HUES6 (cell line): ENCODE data around the gene SPG7.

Experiments
- H3K27ac ChIP-seq: 2 replicates; pipeline ENCODE4 v1.7.0; 2013; ENCODE audit warnings: low read depth, mild to moderate bottlenecking, low read length, inconsistent platforms
- H3K27me3 ChIP-seq: 2 replicates; pipeline ENCODE4 v1.6.1; 2013; ENCODE audit warnings: low read length; ENCODE audit not compliant: control insufficient read depth, insufficient read depth
- H3K36me3 ChIP-seq: 2 replicates; pipeline ENCODE4 v1.6.1; 2013; ENCODE audit warnings: low read length; ENCODE audit not compliant: control insufficient read depth, insufficient read depth
- H3K4me1 ChIP-seq: 2 replicates; pipeline ENCODE4 v1.6.1; 2013; ENCODE audit warnings: low read length; ENCODE audit not compliant: control insufficient read depth, insufficient read depth
- H3K4me3 ChIP-seq: 2 replicates; pipeline ENCODE4 v1.5.1; 2013; ENCODE audit warnings: low read depth, low read length
- H3K9ac ChIP-seq: one replicate; pipeline ENCODE4 v1.6.1; 2013; ENCODE audit warnings: mild to moderate bottlenecking, low read length
- H3K9me3 ChIP-seq: 2 replicates; pipeline ENCODE4 v1.6.1; 2013; ENCODE audit warnings: low read depth, low read length; ENCODE audit not compliant: control insufficient read depth, insufficient read depth

Gene SPG7

GRCh38 chr16:89485701-89486246 lies 22.4 kb upstream of the SPG7 start:
- Histone ChIP-seq H3K27me3 (no peaks in the 10 kb centered on the region), H3K9me3 (no peaks in the 10 kb centered on the region), H3K36me3 (0 out of 2 replicates have a peak, but pooled peaks cover 5% of the 10 kb centered on the region), H3K27ac (no peak overlapping the region), H3K4me1 (peaks cover 56% of the 10 kb centered on the region), H3K4me3 (no peak overlapping the region), H3K9ac (no peak overlapping the region)

- H3K4me3 ChIP-seq = peak overlapping the region; percentile 74
- no peaks in the 10 kb centered on the region for H3K9me3 ChIP-seq
- no peaks in the 10 kb centered on the region for H3K36me3 ChIP-seq
- H3K27me3 ChIP-seq = no peaks in the 10 kb centered on the region
- H3K27ac ChIP-seq = peak overlapping the region; percentile 80
- peaks cover 33% of the 10 kb centered on the region for H3K4me1 ChIP-seq
- H3K9ac ChIP-seq = peak overlapping the region; percentile 83
Observed at GRCh38 chr16:89489040-89489897, 18.9 kb upstream of the SPG7 start.

- Histone ChIP-seq H3K9ac (peak overlapping the region; percentile 79), H3K27me3 (no peaks in the 10 kb centered on the region), H3K4me1 (peaks cover 29% of the 10 kb centered on the region), H3K4me3 (peak overlapping the region; percentile 54), H3K27ac (no peak overlapping the region), H3K9me3 (no peaks in the 10 kb centered on the region), H3K36me3 (no peaks in the 10 kb centered on the region)
Observed at GRCh38 chr16:89489898-89490438, 18.2 kb upstream of the SPG7 start.

- H3K4me3 ChIP-seq = peak within 1 kb of the TSS; percentile 74
- H3K27ac ChIP-seq = peak within 1 kb of the TSS; percentile 80
- no peaks in the 10 kb centered on the region for H3K27me3 ChIP-seq
- no peaks in the 10 kb centered on the region for H3K36me3 ChIP-seq
- H3K9ac ChIP-seq = peak within 1 kb of the TSS; percentile 83
- peaks cover 27% of the 10 kb centered on the region for H3K4me1 ChIP-seq
- H3K9me3 ChIP-seq = no peaks in the 10 kb centered on the region
Observed at GRCh38 chr16:89490439-89491237, 17.6 kb upstream of the SPG7 start, which contains the start of gene ANKRD11. Gene ANKRD11 (minus strand): TSS chr16:89490561. CDS start chr16:89317019, 173,542 bp downstream.

GRCh38 chr16:89491238-89491869 lies 16.8 kb upstream of the SPG7 start:
- Histone ChIP-seq H3K4me1 (peaks cover 20% of the 10 kb centered on the region), H3K9me3 (no peaks in the 10 kb centered on the region), H3K27ac (no peak overlapping the region), H3K27me3 (no peaks in the 10 kb centered on the region), H3K36me3 (no peaks in the 10 kb centered on the region), H3K9ac (peak overlapping the region; percentile 75), H3K4me3 (peak overlapping the region; percentile 72)

GRCh38 chr16:89491974-89492687 lies 16.1 kb upstream of the SPG7 start:
- Histone ChIP-seq H3K27ac (no peak overlapping the region), H3K4me1 (peaks cover 17% of the 10 kb centered on the region), H3K4me3 (peak overlapping the region; percentile 72), H3K9me3 (no peaks in the 10 kb centered on the region), H3K27me3 (no peaks in the 10 kb centered on the region), H3K36me3 (no peaks in the 10 kb centered on the region), H3K9ac (no peak overlapping the region)

- H3K4me1 ChIP-seq = peaks cover 6% of the 10 kb centered on the region; the same call in 1 of the 2 replicates
- H3K9me3 ChIP-seq = no peaks in the 10 kb centered on the region
- H3K27ac ChIP-seq = no peak overlapping the region
- peaks cover 1% of the 10 kb centered on the region; the same call in 1 of the 2 replicates for H3K36me3 ChIP-seq
- no peak overlapping the region for H3K4me3 ChIP-seq
- H3K27me3 ChIP-seq = no peaks in the 10 kb centered on the region
- H3K9ac ChIP-seq = no peak overlapping the region
Observed at GRCh38 chr16:89493776-89494175, 14.4 kb upstream of the SPG7 start.

- H3K9me3 ChIP-seq = no peaks in the 10 kb centered on the region
- H3K4me1 ChIP-seq = peaks cover 6% of the 10 kb centered on the region; the same call in 1 of the 2 replicates
- H3K27ac ChIP-seq = no peak overlapping the region
- H3K36me3 ChIP-seq = peaks cover 3% of the 10 kb centered on the region; the same call in 1 of the 2 replicates
- H3K27me3 ChIP-seq = no peaks in the 10 kb centered on the region
- no peak overlapping the region for H3K9ac ChIP-seq
- no peak overlapping the region for H3K4me3 ChIP-seq
Observed at GRCh38 chr16:89495121-89495520, 13.1 kb upstream of the SPG7 start.

- H3K4me3 ChIP-seq = no peak overlapping the region
- no peak overlapping the region for H3K9ac ChIP-seq
- peaks cover 3% of the 10 kb centered on the region; the same call in 1 of the 2 replicates for H3K36me3 ChIP-seq
- H3K27me3 ChIP-seq = no peaks in the 10 kb centered on the region
- no peaks in the 10 kb centered on the region for H3K9me3 ChIP-seq
- no peak overlapping the region for H3K27ac ChIP-seq
- peaks cover 6% of the 10 kb centered on the region; the same call in 1 of the 2 replicates for H3K4me1 ChIP-seq
Observed at GRCh38 chr16:89498839-89499238, 9.4 kb upstream of the SPG7 start.

GRCh38 chr16:89499767-89500166 lies 8.4 kb upstream of the SPG7 start:
- Histone ChIP-seq H3K4me3 (no peak overlapping the region), H3K9ac (no peak overlapping the region), H3K27ac (no peak overlapping the region), H3K4me1 (peaks cover 6% of the 10 kb centered on the region; the same call in 1 of the 2 replicates), H3K36me3 (peaks cover 3% of the 10 kb centered on the region; the same call in 1 of the 2 replicates), H3K9me3 (no peaks in the 10 kb centered on the region), H3K27me3 (no peaks in the 10 kb centered on the region)
